Myometrial cell (primary cell): ENCODE data around the gene RNF20. TPM values are rescaled to one million over a fixed set of nuclear protein-coding genes. Genes with fewer than 3 reads are reported as not detected.

Experiments used
- total RNA-seq: library from RNA; depleted of rRNA; stranded (reverse); fragments of >200 nt; gene quantifications from 2 replicates; pipeline ENCODE4 v1.2.3, GENCODE V29; 2015

RNF20 gene, protein sequence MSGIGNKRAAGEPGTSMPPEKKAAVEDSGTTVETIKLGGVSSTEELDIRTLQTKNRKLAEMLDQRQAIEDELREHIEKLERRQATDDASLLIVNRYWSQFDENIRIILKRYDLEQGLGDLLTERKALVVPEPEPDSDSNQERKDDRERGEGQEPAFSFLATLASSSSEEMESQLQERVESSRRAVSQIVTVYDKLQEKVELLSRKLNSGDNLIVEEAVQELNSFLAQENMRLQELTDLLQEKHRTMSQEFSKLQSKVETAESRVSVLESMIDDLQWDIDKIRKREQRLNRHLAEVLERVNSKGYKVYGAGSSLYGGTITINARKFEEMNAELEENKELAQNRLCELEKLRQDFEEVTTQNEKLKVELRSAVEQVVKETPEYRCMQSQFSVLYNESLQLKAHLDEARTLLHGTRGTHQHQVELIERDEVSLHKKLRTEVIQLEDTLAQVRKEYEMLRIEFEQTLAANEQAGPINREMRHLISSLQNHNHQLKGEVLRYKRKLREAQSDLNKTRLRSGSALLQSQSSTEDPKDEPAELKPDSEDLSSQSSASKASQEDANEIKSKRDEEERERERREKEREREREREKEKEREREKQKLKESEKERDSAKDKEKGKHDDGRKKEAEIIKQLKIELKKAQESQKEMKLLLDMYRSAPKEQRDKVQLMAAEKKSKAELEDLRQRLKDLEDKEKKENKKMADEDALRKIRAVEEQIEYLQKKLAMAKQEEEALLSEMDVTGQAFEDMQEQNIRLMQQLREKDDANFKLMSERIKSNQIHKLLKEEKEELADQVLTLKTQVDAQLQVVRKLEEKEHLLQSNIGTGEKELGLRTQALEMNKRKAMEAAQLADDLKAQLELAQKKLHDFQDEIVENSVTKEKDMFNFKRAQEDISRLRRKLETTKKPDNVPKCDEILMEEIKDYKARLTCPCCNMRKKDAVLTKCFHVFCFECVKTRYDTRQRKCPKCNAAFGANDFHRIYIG
- 14.1 and 18.3 TPM in 2 replicates for total RNA-seq

DNA sequence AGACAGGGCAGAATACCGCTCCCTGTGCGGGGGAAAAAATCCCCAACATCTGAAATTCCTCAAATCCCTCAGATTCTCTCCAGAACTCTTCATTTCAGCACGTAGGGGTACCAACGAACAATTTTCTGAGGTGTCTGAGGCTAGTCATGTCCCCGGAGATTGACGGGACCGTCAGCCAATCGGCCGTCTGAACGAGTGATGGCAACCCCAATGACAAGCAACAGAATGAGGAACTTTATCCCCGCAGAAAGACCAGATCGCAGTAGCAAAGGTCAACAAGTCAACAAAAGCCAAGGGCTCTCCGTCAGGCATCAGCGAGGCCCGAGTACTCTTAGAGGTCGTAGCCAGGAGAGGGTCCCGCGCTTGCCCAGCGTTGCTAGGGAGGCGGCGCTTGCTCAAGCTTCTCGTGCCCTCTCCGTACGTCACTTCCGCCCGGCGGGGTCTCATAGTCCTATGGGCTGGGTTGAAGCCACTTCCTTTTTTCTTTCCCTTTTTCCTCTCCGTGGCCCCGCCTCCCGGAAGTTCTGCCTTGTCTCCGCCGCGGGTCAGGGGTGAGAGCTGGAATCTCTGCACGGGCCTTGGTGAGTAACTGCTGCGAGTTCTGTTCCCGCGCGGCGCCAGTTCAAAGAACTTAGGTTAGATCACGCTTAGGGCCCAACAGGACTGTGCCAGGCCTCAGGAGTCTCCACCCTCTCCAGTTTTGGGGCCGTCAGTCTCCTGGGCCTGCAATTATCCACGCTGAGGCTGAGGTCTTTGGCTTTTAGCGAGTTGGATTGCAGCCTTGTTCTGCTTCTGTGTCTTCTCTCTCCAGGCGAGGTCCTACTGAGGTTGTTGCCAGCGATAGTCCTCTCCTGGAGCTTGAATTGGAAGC lies at the start of gene RNF20:
Gene RNF20 (plus strand): TSS at position 520 of the 871 bp plus-strand sequence. CDS start 1,571 bp downstream, outside the sequence.

DNA sequence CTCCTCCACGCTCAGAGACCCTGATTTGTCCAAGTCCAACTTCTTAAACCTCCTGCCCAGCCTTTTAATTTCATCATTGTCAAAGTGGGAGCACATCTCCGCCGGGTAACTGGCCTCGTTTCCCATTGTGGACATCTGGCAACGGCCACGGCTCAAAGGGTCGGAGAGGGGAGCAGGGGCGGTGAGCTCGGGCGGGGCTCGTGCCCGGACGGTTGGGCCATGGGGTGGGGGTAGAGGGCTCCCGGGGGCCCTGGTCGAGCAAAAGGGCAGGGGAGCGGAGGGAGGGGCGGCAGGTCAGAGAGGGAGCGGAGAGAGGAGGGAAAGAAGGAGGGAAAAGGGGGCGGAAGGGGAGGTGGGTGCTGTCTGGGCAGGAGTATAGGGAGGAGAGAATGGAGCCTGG lies 61.1 kb downstream of the RNF20 start, which contains the start of gene PPP3R2:
Gene PPP3R2 (minus strand): TSS at position 174 of the 400 bp plus-strand sequence. CDS start 48 bp downstream, at position 126.

Other genes with a start within 250 kb of the RNF20 start
- not detected in 2 replicates for gene BAAT, start 148.8 kb upstream of the RNF20 start, total RNA-seq
- 9.4 and 10.7 TPM in 2 replicates for gene MRPL50, start 135.2 kb upstream of the RNF20 start, total RNA-seq
- 8.9 and 10.5 TPM in 2 replicates for gene ZNF189, start 135.0 kb upstream of the RNF20 start, total RNA-seq
- gene ALDOB, start 98.1 kb upstream of the RNF20 start, total RNA-seq = not detected in 2 replicates
- not detected in 2 replicates for gene PPP3R2, start 61.1 kb downstream of the RNF20 start, total RNA-seq
- not detected in 2 replicates for gene GRIN3A, start 204.8 kb downstream of the RNF20 start, total RNA-seq